Esophagus squamous epithelium (tissue), 5 donors: ENCODE results near the gene CNOT6L. TPM values are rescaled to one million over a fixed set of nuclear protein-coding genes. Genes with fewer than 3 reads are reported as not detected.

Source experiments
- DNase-seq: peaks from one replicate; lab custom pipeline; 2025; lab: John Stamatoyannopoulos, UW
- H3K27ac ChIP-seq, 4 donors: fragments of 200-600 bp; sonication (generic); one replicate each; pipeline ENCODE4 v1.5.1; 2016 to 2019; ENCODE audit warnings: mild to moderate bottlenecking in 1 of 4
- H3K27me3 ChIP-seq, 4 donors: fragments of 200-600 bp; sonication (generic); 1 replicate in 3 of 4; 2 replicates in 1 of 4; pipeline versions ENCODE4 v1.5.1 to v1.6.0; 2017 to 2021; ENCODE audit warnings: antibody characterized with exemption in 1 of 4
- H3K36me3 ChIP-seq, 3 donors: fragments of 200-600 bp; sonication (generic); one replicate each; pipeline ENCODE4 v1.5.1; 2016 to 2019
- H3K4me1 ChIP-seq, 3 donors: fragments of 200-600 bp; sonication (generic); one replicate each; pipeline ENCODE4 v1.5.1; 2017 to 2019
- H3K4me3 ChIP-seq, 4 donors: fragments of 200-600 bp; sonication (generic); 1 replicate in 3 of 4; 2 replicates in 1 of 4; pipeline ENCODE4 v1.5.1; 2016 to 2019; ENCODE audit warnings: mild to moderate bottlenecking in 2 of 4, moderate library complexity in 1 of 4
- H3K9me3 ChIP-seq, 3 donors: fragments of 200-600 bp; sonication (generic); one replicate each; pipeline ENCODE4 v1.5.1; 2016 to 2019
- POLR2A ChIP-seq, 4 donors: fragments of 450-650 bp; IDR thresholded peaks; one replicate each; pipeline ENCODE4 v1.6.1; 2017; ENCODE audit warnings: antibody characterized with exemption in 4 of 4, mild to moderate bottlenecking in 4 of 4, moderate library complexity in 3 of 4
- whole genome bisulfite sequencing, 2 donors: methylation state at CpG; one replicate each; pipeline ENCODE4 v1.1.5; 2018; 5-methylcytosine and 5-hydroxymethylcytosine counted together
- intact Hi-C: fragments of 100-400 bp; cut with DNase I; formaldehyde crosslinking; loops from one replicate; pipeline ENCODE4 v1.15.0; 2022
- total RNA-seq, 4 donors: library from RNA; depleted of rRNA; stranded (reverse); fragments of >200 nt; gene quantifications; one replicate each; pipeline ENCODE4 v1.1.0, GENCODE V29; 2016
- TF ChIP-seq, protein P1 (sequence below), 6 experiments: fragments of 450-650 bp in 4 of 6; fragments of 200-600 bp in 2 of 6; sonication (generic) in 2 of 6; IDR thresholded peaks; one replicate each; pipeline ENCODE4 v1.5.1; 2016 to 2019; ENCODE audit warnings: antibody characterized with exemption in 6 of 6, mild to moderate bottlenecking in 4 of 6, moderate library complexity in 4 of 6
- donor health status: DM: yes; HTN: yes; CAD: no.

The CNOT6L gene
- total RNA-seq, 4 donors from 2014 or later, result 8.5 to 33.6 (median 15.7) TPM

GRCh38 chr4:77820649-77821561 lies 1.7 kb upstream of the CNOT6L start:
- 3 to 5% methylated on average over 14 of the region's 14 CpGs for WGBS, 2 donors
- no peak for TF ChIP-seq POLR2A (IDR thresholded peaks at IDR 0.05)
- TF ChIP-seq, protein P1, sequence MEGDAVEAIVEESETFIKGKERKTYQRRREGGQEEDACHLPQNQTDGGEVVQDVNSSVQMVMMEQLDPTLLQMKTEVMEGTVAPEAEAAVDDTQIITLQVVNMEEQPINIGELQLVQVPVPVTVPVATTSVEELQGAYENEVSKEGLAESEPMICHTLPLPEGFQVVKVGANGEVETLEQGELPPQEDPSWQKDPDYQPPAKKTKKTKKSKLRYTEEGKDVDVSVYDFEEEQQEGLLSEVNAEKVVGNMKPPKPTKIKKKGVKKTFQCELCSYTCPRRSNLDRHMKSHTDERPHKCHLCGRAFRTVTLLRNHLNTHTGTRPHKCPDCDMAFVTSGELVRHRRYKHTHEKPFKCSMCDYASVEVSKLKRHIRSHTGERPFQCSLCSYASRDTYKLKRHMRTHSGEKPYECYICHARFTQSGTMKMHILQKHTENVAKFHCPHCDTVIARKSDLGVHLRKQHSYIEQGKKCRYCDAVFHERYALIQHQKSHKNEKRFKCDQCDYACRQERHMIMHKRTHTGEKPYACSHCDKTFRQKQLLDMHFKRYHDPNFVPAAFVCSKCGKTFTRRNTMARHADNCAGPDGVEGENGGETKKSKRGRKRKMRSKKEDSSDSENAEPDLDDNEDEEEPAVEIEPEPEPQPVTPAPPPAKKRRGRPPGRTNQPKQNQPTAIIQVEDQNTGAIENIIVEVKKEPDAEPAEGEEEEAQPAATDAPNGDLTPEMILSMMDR (IDR thresholded peaks at IDR 0.05), result no peak
- no peak for DNase-seq

DNA sequence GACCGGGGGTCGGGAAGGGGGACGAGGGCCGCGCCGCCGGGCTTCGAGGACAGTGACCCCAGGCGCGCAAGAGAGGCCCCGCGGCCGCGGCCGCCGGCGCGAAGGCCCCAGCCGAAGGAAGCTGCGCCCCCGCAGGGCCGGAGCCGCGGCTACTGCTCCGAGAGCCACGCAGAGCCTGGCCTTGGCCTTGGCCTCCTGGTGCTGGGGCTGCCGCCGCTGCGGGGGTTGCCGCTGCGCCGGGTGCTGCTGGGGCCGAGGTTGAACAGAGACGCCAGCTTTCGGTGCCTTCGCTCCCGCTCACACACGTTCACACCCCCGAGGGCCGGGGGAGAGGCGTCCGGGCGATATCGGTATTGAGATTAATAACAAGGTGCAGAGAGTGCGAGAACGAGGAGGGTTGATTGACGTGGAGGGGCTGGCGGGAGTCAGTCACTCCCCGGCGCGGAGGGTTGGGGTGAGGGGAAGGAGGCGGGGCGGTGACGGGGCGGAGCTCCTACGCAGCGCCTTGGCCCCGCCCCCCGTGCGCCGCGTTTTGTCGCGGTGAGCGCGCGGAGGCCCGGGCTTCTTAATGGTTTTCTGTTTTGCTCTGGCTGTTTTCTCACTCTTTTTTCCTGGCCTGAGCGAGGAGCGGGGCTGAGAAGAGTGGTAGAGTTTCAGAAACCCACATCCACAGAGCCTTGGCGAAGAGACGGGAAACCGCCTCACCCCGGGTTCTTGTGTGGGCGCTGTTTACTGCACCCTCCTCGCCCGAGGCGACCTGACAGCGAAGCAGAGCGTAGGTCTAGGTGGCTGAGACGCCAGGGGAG lies 878 bp upstream of the CNOT6L start:
- DNase-seq, result peak; percentile 66
- 0% methylated on average over 18 to 63 of the region's 81 CpGs for WGBS, 2 donors
- peaks cover 0 to 52% (median 26%) of the 10 kb centered on the region in 3 donors for H3K4me1 ChIP-seq
- no peaks in the 10 kb centered on the region for H3K36me3 ChIP-seq
- peak in 3 of 4 donors; percentile 15 to 95 (median 71) for TF ChIP-seq POLR2A (IDR thresholded peaks at IDR 0.05)
- TF ChIP-seq, protein P1 (IDR thresholded peaks at IDR 0.05), result peak in 2 of 6 experiments; percentile 3 to 4
- H3K27ac ChIP-seq, result peak overlapping the region; percentile 96 to 100 (median 98)
- no peaks in the 10 kb centered on the region for H3K27me3 ChIP-seq
- no peaks in the 10 kb centered on the region for H3K9me3 ChIP-seq
- intact Hi-C loops, result loop anchor here (5.0 kb wide), 1 partner anchor 47 kb away; no protein-coding TSS in a partner anchor
- peak overlapping the region; percentile 74 to 96 (median 91) for H3K4me3 ChIP-seq

More at GRCh38 chr4:77820649-77821561, 1.7 kb upstream of the CNOT6L start:
- H3K36me3 ChIP-seq, result no peaks in the 10 kb centered on the region
- H3K4me1 ChIP-seq, result peaks cover 0 to 44% (median 23%) of the 10 kb centered on the region in 3 donors
- intact Hi-C loops, result no loop called here
- peak overlapping the region; percentile 74 to 96 (median 91) for H3K4me3 ChIP-seq
- no peaks in the 10 kb centered on the region for H3K27me3 ChIP-seq
- peak overlapping the region; percentile 96 to 100 (median 98) for H3K27ac ChIP-seq
- no peaks in the 10 kb centered on the region for H3K9me3 ChIP-seq

- intact Hi-C loops, result loop anchor here (5.0 kb wide), 1 partner anchor 48 kb away; no protein-coding TSS in a partner anchor
- Histone ChIP-seq H3K36me3 (no peaks in the 10 kb centered on the region), H3K9me3 (no peaks in the 10 kb centered on the region), H3K4me1 (peaks cover 0 to 59% (median 26%) of the 10 kb centered on the region in 3 donors), H3K27me3 (no peaks in the 10 kb centered on the region), H3K4me3 (peak overlapping the region; percentile 74 to 96 (median 91)), H3K27ac (peak overlapping the region; percentile 96 to 100 (median 98))
- WGBS, 2 donors, result 0% methylated on average over 3 of the region's 66 CpGs; no CpG with 5 or more reads in 1 of the 2 donors
- no peak for DNase-seq
- TF ChIP-seq, protein P1 (IDR thresholded peaks at IDR 0.05), result no peak
- TF ChIP-seq POLR2A (IDR thresholded peaks at IDR 0.05), result peak in 1 of 4 donors; percentile 49
Observed at GRCh38 chr4:77819404-77819842, 255 bp upstream of the CNOT6L start.

GRCh38 chr4:77818073-77818601 lies 1.0 kb downstream of the CNOT6L start:
- H3K4me3 ChIP-seq, result peak overlapping the region; percentile 74 to 96 (median 91)
- intact Hi-C loops, result loop anchor here (5.0 kb wide), 1 partner anchor 49 kb away; no protein-coding TSS in a partner anchor
- no peaks in the 10 kb centered on the region for H3K27me3 ChIP-seq
- DNase-seq, result peak; percentile 1
- peaks cover 0 to 68% (median 26%) of the 10 kb centered on the region in 3 donors for H3K4me1 ChIP-seq
- 0% methylated on average over 12 to 13 of the region's 13 CpGs for WGBS, 2 donors
- no peaks in the 10 kb centered on the region for H3K36me3 ChIP-seq
- peak overlapping the region; percentile 96 to 100 (median 98) for H3K27ac ChIP-seq
- no peaks in the 10 kb centered on the region for H3K9me3 ChIP-seq
- TF ChIP-seq, protein P1 (IDR thresholded peaks at IDR 0.05), result peak; percentile 12 to 71 (median 59)
- peak in 1 of 4 donors; percentile 13 for TF ChIP-seq POLR2A (IDR thresholded peaks at IDR 0.05)
